Measurements from ENCODE around the gene DAPK1.

Gene DAPK1

DNA sequence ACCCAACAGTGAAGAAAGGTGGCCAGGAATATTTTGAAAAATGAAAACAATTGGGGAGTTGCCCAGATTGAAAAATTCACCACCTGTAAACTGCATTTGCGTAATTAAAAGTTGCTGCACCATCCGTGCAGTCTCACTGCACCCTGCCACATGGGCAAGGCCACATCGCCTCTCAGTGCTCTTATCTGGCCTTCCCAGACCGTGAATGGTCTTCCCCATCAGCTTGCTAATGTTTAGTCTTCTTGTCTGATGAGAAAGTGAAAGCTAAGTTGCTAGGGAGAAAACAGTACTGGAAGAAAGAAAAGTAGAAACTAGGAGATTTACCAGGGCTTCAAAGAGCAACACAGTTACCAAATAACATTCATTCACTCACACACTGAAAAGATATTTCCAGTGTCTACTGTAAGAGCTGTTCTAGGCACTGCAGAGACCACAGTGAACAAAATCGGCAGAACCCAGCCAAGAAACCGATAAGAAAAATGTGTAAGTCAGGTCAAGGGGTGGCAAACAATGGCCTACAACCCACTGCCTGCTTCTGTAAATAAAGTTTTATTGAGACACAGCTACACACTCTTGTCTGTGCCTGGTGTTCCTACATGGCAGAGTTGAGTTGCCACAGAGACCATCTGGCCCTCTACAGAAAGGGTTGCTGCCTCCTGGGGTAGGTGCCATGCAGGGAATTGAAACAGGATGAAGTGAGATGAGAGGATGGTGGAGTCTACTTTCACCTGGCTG, 177.1 kb downstream of the DAPK1 start:
- ChIA-PET POLR2A (no interaction called here), CTCF (interaction anchor here (0.9 to 1.4 kb wide), 3 partner anchors 10 to 367 kb away, joined by 3 to 4 read pairs (median 3); no protein-coding TSS in a partner anchor)
- TF ChIP-seq, protein P1, sequence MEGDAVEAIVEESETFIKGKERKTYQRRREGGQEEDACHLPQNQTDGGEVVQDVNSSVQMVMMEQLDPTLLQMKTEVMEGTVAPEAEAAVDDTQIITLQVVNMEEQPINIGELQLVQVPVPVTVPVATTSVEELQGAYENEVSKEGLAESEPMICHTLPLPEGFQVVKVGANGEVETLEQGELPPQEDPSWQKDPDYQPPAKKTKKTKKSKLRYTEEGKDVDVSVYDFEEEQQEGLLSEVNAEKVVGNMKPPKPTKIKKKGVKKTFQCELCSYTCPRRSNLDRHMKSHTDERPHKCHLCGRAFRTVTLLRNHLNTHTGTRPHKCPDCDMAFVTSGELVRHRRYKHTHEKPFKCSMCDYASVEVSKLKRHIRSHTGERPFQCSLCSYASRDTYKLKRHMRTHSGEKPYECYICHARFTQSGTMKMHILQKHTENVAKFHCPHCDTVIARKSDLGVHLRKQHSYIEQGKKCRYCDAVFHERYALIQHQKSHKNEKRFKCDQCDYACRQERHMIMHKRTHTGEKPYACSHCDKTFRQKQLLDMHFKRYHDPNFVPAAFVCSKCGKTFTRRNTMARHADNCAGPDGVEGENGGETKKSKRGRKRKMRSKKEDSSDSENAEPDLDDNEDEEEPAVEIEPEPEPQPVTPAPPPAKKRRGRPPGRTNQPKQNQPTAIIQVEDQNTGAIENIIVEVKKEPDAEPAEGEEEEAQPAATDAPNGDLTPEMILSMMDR (IDR thresholded peaks at IDR 0.05; ENCODE audit: insufficient read depth, low read length, missing control alignments) = no peak
- H3K4me3 ChIP-seq (ENCODE audit: low read depth, low read length) = no peak overlapping the region
- no peak for DNase-seq (ENCODE audit: low read depth, low spot score)

GRCh38 chr9:87675906-87676515, 178.3 kb downstream of the DAPK1 start:
- TF ChIP-seq, protein P1 (IDR thresholded peaks at IDR 0.05; ENCODE audit: insufficient read depth, low read length, missing control alignments) = no peak
- H3K4me3 ChIP-seq (ENCODE audit: low read depth, low read length) = no peak overlapping the region
- CTCF ChIA-PET = interaction anchor here (1.0 to 3.2 kb wide), 6 partner anchors 9 to 366 kb away, joined by 3 to 28 read pairs (median 4); no protein-coding TSS in a partner anchor
- DNase-seq (ENCODE audit: low read depth, low spot score) = no peak
- POLR2A ChIA-PET = no interaction called here

- POLR2A ChIA-PET = no interaction called here
- no peak overlapping the region for H3K4me3 ChIP-seq (ENCODE audit: low read depth, low read length)
- CTCF ChIA-PET = interaction anchor here (1.0 to 5.5 kb wide), 16 partner anchors 8 to 365 kb away, joined by 3 to 38 read pairs (median 6); partner anchors contain the start of gene CTSL
- TF ChIP-seq, protein P1 (IDR thresholded peaks at IDR 0.05; ENCODE audit: insufficient read depth, low read length, missing control alignments) = no peak
- no peak for DNase-seq (ENCODE audit: low read depth, low spot score)
Measured at GRCh38 chr9:87676976-87677775, 179.5 kb downstream of the DAPK1 start.

DNA sequence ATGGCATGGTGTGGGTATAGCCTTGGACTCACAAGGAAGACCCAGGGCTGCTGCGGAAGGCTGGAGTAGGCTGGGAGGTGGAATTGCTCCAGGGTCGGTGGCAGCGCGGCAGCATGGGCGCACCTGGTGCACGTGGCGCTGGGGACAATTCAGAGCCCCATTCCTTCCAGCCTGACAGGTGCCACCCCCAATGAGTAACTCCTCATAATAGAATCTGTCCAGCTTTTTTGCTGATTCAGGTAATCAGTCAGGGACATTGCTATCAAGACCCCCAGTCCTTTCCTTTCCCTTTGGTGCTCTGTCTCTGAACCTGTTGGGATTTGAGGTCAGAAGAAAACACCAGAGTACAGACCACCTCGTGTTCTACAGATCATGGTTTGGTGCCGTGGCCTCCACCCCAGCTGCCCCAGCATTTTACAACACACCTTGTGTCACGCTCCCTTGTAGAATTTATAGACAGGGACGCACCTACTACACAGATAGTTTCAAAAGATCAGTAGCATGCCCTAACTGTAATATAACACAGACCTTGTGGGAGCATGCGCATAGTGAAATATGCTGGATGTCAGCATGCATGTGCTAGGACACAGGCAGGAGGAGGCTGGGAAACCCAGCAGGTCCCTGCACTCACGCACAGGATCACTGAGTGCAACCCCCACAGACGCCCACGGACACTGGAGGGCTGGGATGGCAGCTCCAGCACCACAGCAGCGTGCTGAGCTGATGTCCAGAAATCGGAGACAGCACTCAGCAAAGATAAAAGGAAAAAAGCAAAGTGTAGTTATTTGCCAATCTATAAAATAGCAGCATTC, 180.3 kb downstream of the DAPK1 start:
- DNase-seq (ENCODE audit: low read depth, low spot score) = no peak
- TF ChIP-seq, protein P1 (IDR thresholded peaks at IDR 0.05; ENCODE audit: insufficient read depth, low read length, missing control alignments) = no peak
- H3K4me3 ChIP-seq (ENCODE audit: low read depth, low read length) = no peak overlapping the region
- POLR2A ChIA-PET = no interaction called here
- CTCF ChIA-PET = interaction anchor here (0.6 to 5.5 kb wide), 22 partner anchors 8 to 1264 kb away, joined by 3 to 38 read pairs (median 4); partner anchors contain the start of gene CDK20

GRCh38 chr9:87678650-87679355, 181.1 kb downstream of the DAPK1 start:
- ChIA-PET POLR2A (interaction anchor here (0.6 kb wide), 1 partner anchor 8 kb away, joined by 3 read pairs; no protein-coding TSS in a partner anchor), CTCF (interaction anchor here (0.6 to 7.6 kb wide), 21 partner anchors 8 to 1265 kb away, joined by 3 to 173 read pairs (median 4); partner anchors contain the start of gene CDK20)
- no peak overlapping the region for H3K4me3 ChIP-seq (ENCODE audit: low read depth, low read length)
- peak; percentile 40 for DNase-seq (ENCODE audit: low read depth, low spot score)
- TF ChIP-seq, protein P1 (IDR thresholded peaks at IDR 0.05; ENCODE audit: insufficient read depth, low read length, missing control alignments) = peak; percentile 83
